HCT116 (cell line): Measurements from ENCODE around the gene IFNLR1. TPM values are rescaled to one million over a fixed set of nuclear protein-coding genes. Genes with fewer than 3 reads are reported as not detected.
A peak's percentile ranks its signal among the peaks of the same experiment; 100 is the strongest.

Experiments
- ATAC-seq: fragments of 200-7000 bp; cut with Tn5 transposase; 2 replicates; pipeline ENCODE4 v1.9.1; 2020; ENCODE audit warnings: mild to moderate bottlenecking, moderate library complexity
- BruUV-seq: library from RNA; stranded (reverse); fragments of 400-500 nt; replicated peaks from 2 replicates; lab custom pipeline; 2021; lab: Mats Ljungman, UMichigan
- CTCF ChIA-PET: fragments of 300-600 bp; sonication (Branson Sonifier 250); formaldehyde crosslinking; loops from one replicate; lab custom pipeline; 2021; ENCODE audit warnings: antibody characterized with exemption; lab: Charles Lee
- POLR2A ChIA-PET: fragments of 300-600, 350-600 bp; sonication (Branson Sonifier 250); formaldehyde crosslinking; loops from one replicate; lab custom pipeline; 2021; ENCODE audit warnings: antibody characterized with exemption; lab: Charles Lee
- RAD21 ChIA-PET, 2 experiments: fragments of 300-600 bp; sonication (Branson Sonifier 250); formaldehyde crosslinking; loops; one replicate each; lab custom pipeline; 2023; ENCODE audit warnings: low total read pairs in 2 of 2; ENCODE audit not compliant: uncharacterized antibody in 2 of 2, unreplicated experiment in 2 of 2, low non-redundant PET in 1 of 2; lab: Charles Lee
- DNase-seq: peaks from one replicate; pipeline ENCODE4 v3.0.0-alpha.2; 2010; ENCODE audit warnings: low read depth, low spot score
- H2AFZ ChIP-seq: fragments of 200-600 bp; shearing (Covaris generic), sonication (generic); 2 replicates; pipeline ENCODE4 v1.6.1; 2017; ENCODE audit warnings: low read depth, mixed run types, mixed read lengths, antibody characterized with exemption, low read length; ENCODE audit not compliant: poor library complexity, severe bottlenecking
- H3K27ac ChIP-seq: 2 replicates; pipeline ENCODE4 v1.5.1; 2012; ENCODE audit warnings: low read depth, low read length
- H3K27me3 ChIP-seq: fragments of 200-600 bp; sonication (generic); 2 replicates; pipeline ENCODE4 v1.6.1; 2016; ENCODE audit warnings: mixed run types, low read length, mixed read lengths; ENCODE audit not compliant: insufficient read depth
- H3K36me3 ChIP-seq, 2 experiments: fragments of 200-500 bp in 1 of 2; fragments of 200-600 bp in 1 of 2; sonication (Bioruptor generic) in 1 of 2; sonication (generic) in 1 of 2; 2 replicates each; pipeline versions ENCODE4 v1.5.1 to v1.6.1; 2014 to 2016; ENCODE audit warnings: low read length in 2 of 2, inconsistent platforms in 1 of 2, mixed read lengths in 1 of 2, mixed run types in 1 of 2; ENCODE audit not compliant: insufficient read depth in 2 of 2, control insufficient read depth in 1 of 2
- H3K4me1 ChIP-seq, 2 experiments: fragments of 200-600 bp in 1 of 2; sonication (generic) in 1 of 2; 2 replicates each; pipeline versions ENCODE4 v1.5.1 to v1.6.1; 2012 to 2017; ENCODE audit warnings: low read length in 2 of 2, inconsistent platforms in 1 of 2, mild to moderate bottlenecking in 1 of 2, mixed read lengths in 1 of 2, mixed run types in 1 of 2, moderate library complexity in 1 of 2; ENCODE audit not compliant: insufficient read depth in 2 of 2, control insufficient read depth in 1 of 2
- H3K4me2 ChIP-seq: fragments of 200-600 bp; sonication (generic); 2 replicates; pipeline ENCODE4 v1.6.1; 2017; ENCODE audit warnings: mixed run types, low read length, mixed read lengths
- H3K4me3 ChIP-seq, 2 experiments: fragments of 200-600 bp in 1 of 2; sonication (generic) in 1 of 2; replicated peaks in 1 of 2; 2 replicates each; pipeline ENCODE4 v1.5.1; 2011 to 2016; ENCODE audit warnings: low read length in 2 of 2, control low read depth in 1 of 2, low read depth in 1 of 2, mild to moderate bottlenecking in 1 of 2, mixed read lengths in 1 of 2, mixed run types in 1 of 2
- H3K79me2 ChIP-seq: fragments of 200-600 bp; sonication (generic); 2 replicates; pipeline ENCODE4 v1.6.1; 2017; ENCODE audit warnings: mild to moderate bottlenecking, mixed run types, low read length, moderate library complexity, mixed read lengths; ENCODE audit not compliant: insufficient read depth
- H3K9ac ChIP-seq: fragments of 200-600 bp; sonication (generic); 2 replicates; pipeline ENCODE4 v1.6.1; 2016; ENCODE audit warnings: low read length, mixed read lengths
- H3K9me2 ChIP-seq: fragments of 200-600 bp; sonication (generic), shearing (Covaris generic); 2 replicates; pipeline ENCODE4 v1.6.1; 2017; ENCODE audit warnings: mixed run types, mild to moderate bottlenecking, moderate library complexity; ENCODE audit not compliant: insufficient read depth
- H3K9me3 ChIP-seq, 2 experiments: fragments of 200-500 bp in 1 of 2; fragments of 200-600 bp in 1 of 2; sonication (Bioruptor generic) in 1 of 2; sonication (generic) in 1 of 2; 2 replicates each; pipeline ENCODE4 v1.6.1; 2014 to 2017; ENCODE audit warnings: low read length in 2 of 2, mixed read lengths in 2 of 2, inconsistent platforms in 1 of 2, low read depth in 1 of 2, mild to moderate bottlenecking in 1 of 2, mixed run types in 1 of 2, moderate library complexity in 1 of 2; ENCODE audit not compliant: control insufficient read depth in 1 of 2, insufficient read depth in 1 of 2
- H4K20me1 ChIP-seq: fragments of 200-600 bp; sonication (generic), shearing (Covaris generic); 2 replicates; pipeline ENCODE4 v1.6.1; 2017; ENCODE audit warnings: mixed run types, mild to moderate bottlenecking, moderate library complexity; ENCODE audit not compliant: insufficient read depth
- CBX3 ChIP-seq: IDR thresholded peaks from 2 replicates; pipeline ENCODE4 v1.6.1; 2012; ENCODE audit warnings: low read depth
- ELF1 ChIP-seq: IDR thresholded peaks from 2 replicates; pipeline ENCODE4 v1.6.1; 2012; ENCODE audit warnings: low read depth, borderline replicate concordance
- FOSL1 ChIP-seq: IDR thresholded peaks from 2 replicates; pipeline ENCODE4 v1.6.1; 2012; ENCODE audit warnings: low read depth
- JUND ChIP-seq: IDR thresholded peaks from 2 replicates; pipeline ENCODE4 v1.6.1; 2012
- RAD21 ChIP-seq: IDR thresholded peaks from 2 replicates; pipeline ENCODE4 v1.6.1; 2012; ENCODE audit warnings: low read depth, mild to moderate bottlenecking
- SP1 ChIP-seq: IDR thresholded peaks from 2 replicates; pipeline ENCODE4 v1.6.1; 2012; ENCODE audit warnings: low read depth
- ZNF274 ChIP-seq: fragments of 200-500 bp; sonication (Bioruptor generic); IDR thresholded peaks from 2 replicates; pipeline ENCODE4 v1.6.1; 2014; ENCODE audit warnings: mild to moderate bottlenecking, low read depth, low read length, inconsistent platforms
- intact Hi-C: fragments of 100-400 bp; cut with micrococcal nuclease; formaldehyde crosslinking; loops from 2 replicates; pipeline ENCODE4 v1.10.0; 2022
- total RNA-seq: library from RNA; stranded (reverse); gene quantifications from one replicate; pipeline ENCODE4 v1.2.1, GENCODE V29; 2021; ENCODE audit not compliant: unreplicated experiment
- TF ChIP-seq, protein P1 (sequence below): IDR thresholded peaks from 2 replicates; pipeline ENCODE4 v1.6.1; 2012; ENCODE audit warnings: low read depth
- TF ChIP-seq, protein P2 (sequence below): IDR thresholded peaks from 2 replicates; pipeline ENCODE4 v1.6.1; 2012

IFNLR1 gene
- total RNA-seq, 1 experiment from 2014 or later = 7.6 TPM

DNA sequence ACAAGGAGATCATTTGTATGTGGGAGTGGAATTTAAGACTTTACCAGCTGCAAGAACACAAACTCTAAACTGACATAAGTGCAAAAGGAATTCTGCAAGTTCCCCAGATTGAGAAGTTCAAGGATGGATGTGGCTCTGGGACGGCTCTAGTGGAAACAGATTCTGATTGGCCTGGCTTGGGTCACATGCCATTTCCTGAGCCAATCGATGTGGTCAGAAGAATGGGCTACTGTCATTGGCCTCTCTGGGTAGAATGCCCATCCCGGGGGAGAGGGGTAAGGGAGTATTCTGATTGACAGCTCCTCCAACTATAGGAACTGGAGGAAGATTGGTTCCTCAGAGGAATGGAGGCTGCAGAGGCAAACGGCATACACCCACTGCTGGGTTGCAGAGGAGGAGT is 6.0 kb upstream of the IFNLR1 start (continued):
- TF ChIP-seq, protein P1, sequence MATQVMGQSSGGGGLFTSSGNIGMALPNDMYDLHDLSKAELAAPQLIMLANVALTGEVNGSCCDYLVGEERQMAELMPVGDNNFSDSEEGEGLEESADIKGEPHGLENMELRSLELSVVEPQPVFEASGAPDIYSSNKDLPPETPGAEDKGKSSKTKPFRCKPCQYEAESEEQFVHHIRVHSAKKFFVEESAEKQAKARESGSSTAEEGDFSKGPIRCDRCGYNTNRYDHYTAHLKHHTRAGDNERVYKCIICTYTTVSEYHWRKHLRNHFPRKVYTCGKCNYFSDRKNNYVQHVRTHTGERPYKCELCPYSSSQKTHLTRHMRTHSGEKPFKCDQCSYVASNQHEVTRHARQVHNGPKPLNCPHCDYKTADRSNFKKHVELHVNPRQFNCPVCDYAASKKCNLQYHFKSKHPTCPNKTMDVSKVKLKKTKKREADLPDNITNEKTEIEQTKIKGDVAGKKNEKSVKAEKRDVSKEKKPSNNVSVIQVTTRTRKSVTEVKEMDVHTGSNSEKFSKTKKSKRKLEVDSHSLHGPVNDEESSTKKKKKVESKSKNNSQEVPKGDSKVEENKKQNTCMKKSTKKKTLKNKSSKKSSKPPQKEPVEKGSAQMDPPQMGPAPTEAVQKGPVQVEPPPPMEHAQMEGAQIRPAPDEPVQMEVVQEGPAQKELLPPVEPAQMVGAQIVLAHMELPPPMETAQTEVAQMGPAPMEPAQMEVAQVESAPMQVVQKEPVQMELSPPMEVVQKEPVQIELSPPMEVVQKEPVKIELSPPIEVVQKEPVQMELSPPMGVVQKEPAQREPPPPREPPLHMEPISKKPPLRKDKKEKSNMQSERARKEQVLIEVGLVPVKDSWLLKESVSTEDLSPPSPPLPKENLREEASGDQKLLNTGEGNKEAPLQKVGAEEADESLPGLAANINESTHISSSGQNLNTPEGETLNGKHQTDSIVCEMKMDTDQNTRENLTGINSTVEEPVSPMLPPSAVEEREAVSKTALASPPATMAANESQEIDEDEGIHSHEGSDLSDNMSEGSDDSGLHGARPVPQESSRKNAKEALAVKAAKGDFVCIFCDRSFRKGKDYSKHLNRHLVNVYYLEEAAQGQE = no peak
- TF ChIP-seq JUND (no peak), SP1 (no peak)

DNA sequence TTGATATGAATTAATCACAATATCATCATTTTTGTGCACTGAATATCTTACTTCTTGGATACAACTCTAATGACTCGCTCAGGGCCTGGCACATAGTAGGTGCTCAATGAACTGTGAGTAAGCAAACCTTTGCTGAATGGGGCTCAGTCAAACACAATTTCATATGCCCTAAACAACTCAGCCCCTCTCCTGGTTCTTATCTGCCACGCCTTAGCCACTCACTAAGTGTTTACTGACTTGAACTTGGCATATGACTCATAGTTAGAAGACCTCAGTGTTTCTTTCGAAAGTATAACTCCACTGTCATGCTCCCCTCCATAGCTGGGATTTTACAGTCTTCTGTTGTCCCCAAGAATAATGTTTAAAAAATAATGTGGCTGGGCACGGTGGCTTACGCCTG is 4.8 kb upstream of the IFNLR1 start:
- peak overlapping the region; percentile 24 for H2AFZ ChIP-seq

More for the DNA sequence above, 4.8 kb upstream of the IFNLR1 start:
- ATAC-seq (no peak), DNase-seq (no peak)
- TF ChIP-seq CBX3 = peak; percentile 61; the same call in 1 of the 2 replicates
- peak; percentile 43; the same call in 1 of the 2 replicates for TF ChIP-seq SP1
- peak; percentile 70 for TF ChIP-seq FOSL1
- TF ChIP-seq RAD21 = no peak
- TF ChIP-seq, protein P2, sequence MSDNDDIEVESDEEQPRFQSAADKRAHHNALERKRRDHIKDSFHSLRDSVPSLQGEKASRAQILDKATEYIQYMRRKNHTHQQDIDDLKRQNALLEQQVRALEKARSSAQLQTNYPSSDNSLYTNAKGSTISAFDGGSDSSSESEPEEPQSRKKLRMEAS = 0 out of 2 replicates have a peak, but pooled peaks have one; percentile 19
- TF ChIP-seq ELF1 = no peak
- no peak for TF ChIP-seq ZNF274
- TF ChIP-seq JUND = peak; percentile 66
- TF ChIP-seq, protein P1 = no peak
- intact Hi-C loops = no loop called here
- no peaks in the 10 kb centered on the region for H3K9me2 ChIP-seq
- BruUV-seq = no TSS peak
- no peaks in the 10 kb centered on the region for H4K20me1 ChIP-seq
- no peaks in the 10 kb centered on the region for H3K9me3 ChIP-seq
- POLR2A ChIA-PET = no interaction called here
- no peak overlapping the region for H3K27ac ChIP-seq
- H3K9ac ChIP-seq = peak overlapping the region; percentile 13; the same call in 1 of the 2 replicates
- RAD21 ChIA-PET = no interaction called here
- H3K36me3 ChIP-seq = no peaks in the 10 kb centered on the region
- peaks cover 16 to 33% of the 10 kb centered on the region in 2 experiments; a peak in 3 of 4 replicates for H3K4me1 ChIP-seq
- peak overlapping the region; percentile 59 for H3K4me2 ChIP-seq
- CTCF ChIA-PET = interaction anchor here (1.6 to 1.7 kb wide), 2 partner anchors 41 to 200 kb away, joined by 4 to 7 read pairs; no protein-coding TSS in a partner anchor
- H3K79me2 ChIP-seq = no peaks in the 10 kb centered on the region
- H3K4me3 ChIP-seq = peak overlapping the region in 1 of 2 experiments; percentile 8; a peak in 1 of 4 replicates
- no peaks in the 10 kb centered on the region for H3K27me3 ChIP-seq
